ENCODE data around the gene RIPOR1.
"Not testable (repeated sequence)": the region's sequence is repeated elsewhere in the genome, so short reads cannot be mapped to it uniquely, and the experiment has no call there.

The RIPOR1 gene

DNA sequence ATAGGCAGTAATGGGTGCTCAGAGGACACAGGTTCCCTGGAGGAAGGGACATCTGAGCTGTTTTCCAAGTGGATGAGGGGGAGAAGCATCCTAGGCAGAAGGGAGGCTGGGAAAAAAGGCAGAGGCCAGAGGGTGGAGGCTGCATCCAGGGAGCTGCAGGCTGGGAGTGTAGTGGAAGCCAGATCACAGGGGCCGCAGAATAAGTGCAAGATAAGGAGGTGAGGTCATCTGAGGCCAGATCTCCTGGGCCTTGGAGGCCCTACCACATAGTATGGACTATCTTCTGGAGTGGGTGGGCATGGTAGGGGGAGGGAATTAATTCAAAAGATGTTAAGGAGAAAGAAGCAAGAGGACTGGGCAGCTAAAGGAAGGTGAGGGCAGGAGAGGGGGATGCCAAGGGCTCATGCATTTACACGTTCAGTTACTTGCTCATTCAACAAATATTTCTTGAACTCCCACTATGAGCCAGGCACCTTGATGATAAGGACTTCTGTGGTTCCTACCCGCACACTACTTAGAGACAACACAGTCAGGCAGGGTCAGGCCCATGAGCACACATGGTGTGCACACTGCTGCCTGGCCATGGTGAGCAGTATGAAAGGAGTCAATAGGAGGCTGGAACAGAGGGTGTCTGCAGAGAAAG lies 2.4 kb upstream of the RIPOR1 start:
- H3K4me3 ChIP-seq (ENCODE audit: control insufficient read depth, low read depth, low read length): no peak overlapping the region
- DNase-seq (ENCODE audit: low read depth): no peak
- TF ChIP-seq, protein P1, sequence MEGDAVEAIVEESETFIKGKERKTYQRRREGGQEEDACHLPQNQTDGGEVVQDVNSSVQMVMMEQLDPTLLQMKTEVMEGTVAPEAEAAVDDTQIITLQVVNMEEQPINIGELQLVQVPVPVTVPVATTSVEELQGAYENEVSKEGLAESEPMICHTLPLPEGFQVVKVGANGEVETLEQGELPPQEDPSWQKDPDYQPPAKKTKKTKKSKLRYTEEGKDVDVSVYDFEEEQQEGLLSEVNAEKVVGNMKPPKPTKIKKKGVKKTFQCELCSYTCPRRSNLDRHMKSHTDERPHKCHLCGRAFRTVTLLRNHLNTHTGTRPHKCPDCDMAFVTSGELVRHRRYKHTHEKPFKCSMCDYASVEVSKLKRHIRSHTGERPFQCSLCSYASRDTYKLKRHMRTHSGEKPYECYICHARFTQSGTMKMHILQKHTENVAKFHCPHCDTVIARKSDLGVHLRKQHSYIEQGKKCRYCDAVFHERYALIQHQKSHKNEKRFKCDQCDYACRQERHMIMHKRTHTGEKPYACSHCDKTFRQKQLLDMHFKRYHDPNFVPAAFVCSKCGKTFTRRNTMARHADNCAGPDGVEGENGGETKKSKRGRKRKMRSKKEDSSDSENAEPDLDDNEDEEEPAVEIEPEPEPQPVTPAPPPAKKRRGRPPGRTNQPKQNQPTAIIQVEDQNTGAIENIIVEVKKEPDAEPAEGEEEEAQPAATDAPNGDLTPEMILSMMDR (IDR thresholded peaks at IDR 0.05; ENCODE audit: control insufficient read depth, insufficient read depth, low read depth, low read length, missing control alignments): no peak

DNA sequence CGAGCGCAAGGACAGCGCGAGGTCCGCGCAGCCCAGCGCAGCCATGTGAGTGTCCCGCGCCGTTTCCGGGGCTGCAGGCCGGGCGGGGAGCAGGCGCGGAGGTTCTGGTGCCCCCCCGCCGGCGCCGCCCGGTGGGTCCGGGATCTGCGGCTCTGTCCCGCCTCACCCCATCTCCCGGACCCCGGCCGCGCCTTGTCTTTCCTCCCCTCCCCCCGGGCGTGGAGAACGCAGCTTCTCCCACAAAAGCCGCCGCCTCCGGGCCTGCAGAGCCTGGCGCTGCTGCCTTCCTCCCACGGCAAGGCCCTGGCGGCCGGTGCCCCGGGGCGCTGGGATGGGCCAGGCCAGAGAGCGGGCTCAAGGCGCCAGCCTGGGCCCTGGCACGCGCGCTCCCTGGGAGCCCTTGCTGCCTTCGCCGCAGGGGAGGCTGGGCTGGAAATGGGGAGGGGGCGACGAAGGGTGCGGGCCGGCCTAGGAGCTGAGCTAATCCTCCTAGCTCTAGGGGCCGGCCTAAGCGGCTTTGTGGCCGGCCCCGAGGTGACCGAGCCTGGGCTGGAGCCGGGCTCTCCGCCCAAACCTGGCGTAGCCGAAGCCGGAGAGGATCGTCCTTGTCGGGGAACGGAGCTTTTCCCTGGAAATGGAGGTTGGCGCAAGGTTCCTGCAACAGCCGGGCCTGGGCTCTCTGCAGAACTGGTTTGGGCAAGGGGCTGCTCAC lies 397 bp downstream of the RIPOR1 start:
- no peak for DNase-seq (ENCODE audit: low read depth)
- H3K4me3 ChIP-seq (ENCODE audit: control insufficient read depth, low read depth, low read length): peak overlapping the region; percentile 78
- TF ChIP-seq, protein P1 (IDR thresholded peaks at IDR 0.05; ENCODE audit: control insufficient read depth, insufficient read depth, low read depth, low read length, missing control alignments): no peak

DNA sequence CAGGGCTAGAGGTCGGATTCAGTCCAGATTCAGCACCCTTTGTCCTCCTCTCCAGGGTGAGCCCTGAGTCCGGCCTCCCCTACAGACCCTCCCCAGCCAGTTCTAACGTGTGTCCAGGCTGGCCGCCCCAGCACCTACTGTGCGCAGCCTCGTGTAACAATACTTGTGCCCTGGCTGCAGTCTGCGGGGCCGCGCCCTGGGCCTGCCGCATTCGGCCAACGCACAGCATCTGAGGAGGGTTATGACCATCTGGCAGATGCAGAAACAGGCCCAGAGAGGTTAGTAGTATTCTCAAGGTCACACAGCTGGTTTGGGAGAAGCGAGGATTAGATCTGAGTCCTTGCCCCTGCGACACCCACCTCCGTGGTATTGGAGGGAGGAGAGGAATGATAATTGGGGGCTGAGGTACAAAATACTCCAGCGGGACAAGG lies 968 bp downstream of the RIPOR1 start:
- peak overlapping the region; percentile 78 for H3K4me3 ChIP-seq (ENCODE audit: control insufficient read depth, low read depth, low read length)
- TF ChIP-seq, protein P1 (IDR thresholded peaks at IDR 0.05; ENCODE audit: control insufficient read depth, insufficient read depth, low read depth, low read length, missing control alignments): no peak
- no peak for DNase-seq (ENCODE audit: low read depth)

DNA sequence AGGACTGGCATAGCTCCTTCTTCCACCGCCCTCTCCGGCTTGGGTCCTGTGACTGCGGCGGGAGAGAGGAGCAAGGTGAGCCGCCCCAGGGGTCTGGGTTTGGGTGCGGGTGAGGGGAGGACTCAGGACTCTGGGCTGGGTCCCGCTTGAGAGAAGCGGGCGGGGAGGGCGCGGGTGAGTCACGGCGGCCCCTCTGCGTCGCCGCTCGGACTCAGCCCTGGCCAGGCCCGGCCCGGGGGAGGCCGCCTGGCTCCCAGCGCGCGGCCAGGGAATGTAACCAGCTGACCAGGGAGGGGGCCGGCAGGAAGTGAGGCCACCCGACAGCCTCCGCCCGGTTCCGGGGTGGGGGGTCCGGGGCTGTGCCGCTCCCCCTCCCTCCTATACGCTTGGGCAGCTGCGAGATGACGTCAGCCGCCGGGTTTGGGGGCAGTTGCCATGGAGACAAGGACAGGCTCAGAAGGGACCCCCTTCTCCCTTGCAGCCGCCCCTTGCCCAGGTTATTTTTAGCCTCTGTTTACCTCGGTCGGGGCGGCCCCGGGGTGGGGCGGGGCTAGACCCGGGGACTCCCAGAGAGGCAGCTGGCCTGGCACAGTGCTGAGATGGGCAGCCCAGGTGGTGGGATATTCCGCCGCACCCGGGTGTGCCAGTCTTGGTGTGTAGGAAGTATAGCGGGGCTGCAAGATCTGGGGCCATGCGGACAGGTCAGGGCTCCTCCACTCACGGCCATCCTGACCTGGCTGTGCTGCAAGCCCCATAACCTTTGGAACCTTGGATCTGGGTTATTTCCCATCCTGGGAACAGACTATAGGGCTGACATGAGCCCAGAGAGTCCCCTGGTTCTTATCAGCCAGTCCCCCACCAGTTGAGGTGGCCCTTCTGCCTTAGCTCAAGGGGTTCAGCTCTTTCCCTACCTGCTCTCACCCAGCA lies 1.6 kb downstream of the RIPOR1 start:
- H3K4me3 ChIP-seq (ENCODE audit: control insufficient read depth, low read depth, low read length): peak overlapping the region; percentile 78
- no peak for DNase-seq (ENCODE audit: low read depth)
- TF ChIP-seq, protein P1 (IDR thresholded peaks at IDR 0.05; ENCODE audit: control insufficient read depth, insufficient read depth, low read depth, low read length, missing control alignments): no peak

DNA sequence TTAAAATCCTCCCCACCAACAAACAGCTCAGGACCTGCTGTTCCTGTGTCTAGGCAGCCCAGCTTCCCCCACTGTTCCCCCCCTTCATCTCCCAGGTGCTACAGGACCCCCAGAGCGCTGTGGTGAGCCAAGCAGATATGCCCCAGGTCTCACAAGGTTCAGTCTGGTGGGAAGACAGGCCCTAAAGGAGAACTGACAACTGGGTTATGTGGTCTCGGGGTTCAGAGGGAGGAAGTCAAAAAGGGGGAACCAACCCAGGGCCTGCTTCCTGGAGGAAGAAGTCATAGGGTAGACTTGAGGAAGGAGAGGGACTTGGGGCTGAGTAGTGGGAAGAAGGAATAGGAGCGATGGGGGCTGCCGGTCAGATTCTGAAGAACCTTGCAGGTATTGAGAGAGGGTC lies 2.6 kb downstream of the RIPOR1 start:
- TF ChIP-seq, protein P1 (IDR thresholded peaks at IDR 0.05; ENCODE audit: control insufficient read depth, insufficient read depth, low read depth, low read length, missing control alignments): no peak
- DNase-seq (ENCODE audit: low read depth): no peak
- peak overlapping the region; percentile 78; the same call in 1 of the 2 replicates for H3K4me3 ChIP-seq (ENCODE audit: control insufficient read depth, low read depth, low read length)

DNA sequence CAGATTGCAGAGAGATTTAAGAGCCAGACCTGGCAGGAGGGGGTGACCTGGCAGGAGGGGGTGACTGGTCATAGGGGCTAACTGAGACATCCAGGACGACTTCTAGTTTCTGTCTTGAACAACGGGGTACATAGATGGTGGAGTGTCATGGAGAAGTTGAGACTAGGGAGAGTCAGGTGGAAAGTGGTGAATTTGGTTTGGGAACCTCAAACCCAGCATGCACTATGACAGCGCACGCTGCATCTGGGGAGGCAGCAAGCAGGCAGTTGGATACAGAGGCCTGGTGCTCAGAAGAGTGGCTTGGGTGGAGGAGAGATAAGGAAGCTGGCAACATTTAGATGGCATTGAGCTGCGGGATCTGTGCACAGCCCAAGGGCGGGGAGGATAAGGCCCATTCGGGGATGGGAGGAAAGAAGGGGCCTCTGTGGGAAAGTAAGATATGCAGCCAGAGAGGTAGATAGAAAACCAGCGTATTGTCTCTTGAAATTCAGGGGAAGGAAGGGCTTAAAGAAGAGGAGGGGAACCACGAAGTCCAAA lies 4.5 kb downstream of the RIPOR1 start:
- no peak overlapping the region for H3K4me3 ChIP-seq (ENCODE audit: control insufficient read depth, low read depth, low read length)
- TF ChIP-seq, protein P1 (IDR thresholded peaks at IDR 0.05; ENCODE audit: control insufficient read depth, insufficient read depth, low read depth, low read length, missing control alignments): no peak
- DNase-seq (ENCODE audit: low read depth): no peak

DNA sequence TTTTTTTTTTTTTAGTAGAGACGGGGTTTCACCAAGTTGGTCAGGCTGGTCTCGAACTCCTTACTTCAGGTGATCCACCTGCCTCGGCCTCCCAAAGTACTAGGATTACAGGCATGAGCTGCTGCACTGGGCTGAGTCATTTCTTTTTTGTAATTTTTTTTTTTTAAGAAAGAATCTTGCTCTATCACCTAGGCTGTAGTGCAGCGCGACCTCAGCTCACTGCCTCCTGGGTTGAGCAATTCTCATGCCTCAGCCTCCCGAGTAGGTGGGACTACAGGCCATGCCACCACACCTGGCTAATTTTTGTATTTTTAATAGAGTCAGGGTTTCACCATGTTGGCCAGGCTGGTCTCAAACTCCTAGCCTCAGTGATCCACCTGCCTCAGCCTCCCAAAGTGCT lies 5.4 kb downstream of the RIPOR1 start:
- H3K4me3 ChIP-seq (ENCODE audit: control insufficient read depth, low read depth, low read length); DNase-seq (ENCODE audit: low read depth): not testable (repeated sequence)
